Right lobe of liver (tissue), 6 donors: ENCODE results near the gene SCFD2. TPM values are rescaled to one million over a fixed set of nuclear protein-coding genes. Genes with fewer than 3 reads are reported as not detected.
"Not testable (repeated sequence)": the region's sequence is repeated elsewhere in the genome, so short reads cannot be mapped to it uniquely, and the experiment has no call there.

Experiments used
- ATAC-seq, 4 donors: fragments of 200-7000 bp; cut with Tn5 transposase; one replicate each; pipeline ENCODE4 v1.9.1; 2020; ENCODE audit warnings: mild to moderate bottlenecking in 4 of 4, moderate library complexity in 4 of 4
- DNase-seq, 3 donors: peaks; one replicate each; pipeline ENCODE4 v3.0.0-alpha.2; 2020
- H3K27ac ChIP-seq, 3 donors: fragments of 200-600 bp; one replicate each; pipeline ENCODE4 v1.8.0; 2022
- H3K27me3 ChIP-seq, 2 donors: fragments of 200-600 bp; one replicate each; pipeline ENCODE4 v1.8.0; 2022
- H3K36me3 ChIP-seq, 4 donors: fragments of 200-600 bp; sonication (generic) in 1 of 4; one replicate each; pipeline versions ENCODE4 v1.5.1 to v1.8.0; 2017 to 2022; ENCODE audit warnings: control low read depth in 1 of 4
- H3K4me1 ChIP-seq, 4 donors: fragments of 200-600 bp; sonication (generic) in 1 of 4; one replicate each; pipeline versions ENCODE4 v1.5.1 to v1.8.0; 2017 to 2022; ENCODE audit warnings: control low read depth in 1 of 4
- H3K4me3 ChIP-seq, 3 donors: fragments of 200-600 bp; one replicate each; pipeline ENCODE4 v1.8.0; 2022
- H3K9me3 ChIP-seq, 4 donors: fragments of 200-600 bp; sonication (generic) in 1 of 4; one replicate each; pipeline versions ENCODE4 v1.5.1 to v1.8.0; 2017 to 2022; ENCODE audit warnings: control low read depth in 1 of 4
- CTCF ChIP-seq, 4 donors: fragments of 200-600 bp in 3 of 4; fragments of 450-650 bp in 1 of 4; IDR thresholded peaks; one replicate each; pipeline versions ENCODE4 v1.5.1 to v1.8.0; 2016 to 2022; ENCODE audit warnings: antibody characterized with exemption in 4 of 4, mild to moderate bottlenecking in 2 of 4
- POLR2A ChIP-seq: fragments of 450-650 bp; IDR thresholded peaks from one replicate; pipeline ENCODE4 v1.6.1; 2017; ENCODE audit warnings: antibody characterized with exemption, mild to moderate bottlenecking
- WGBS: methylation state at CpG from one replicate; pipeline ENCODE4 v1.1.6; 2018; ENCODE audit warnings: low coverage, low lambda C conversion rate; ENCODE audit not compliant: insufficient coverage; ENCODE audit errors: missing lambda C conversion rate; 5-methylcytosine and 5-hydroxymethylcytosine counted together
- intact Hi-C, 2 donors: fragments of 100-400 bp; cut with DNase I; formaldehyde crosslinking; loops; one replicate each; pipeline versions ENCODE4 v1.11.2 to v1.14.1; 2022
- total RNA-seq, 6 experiments: library from RNA; depleted of rRNA in 2 of 6; stranded (reverse); fragments of >200 nt in 2 of 6; fragmentation: NEBNext Ultra II Directional in 3 of 6; extraction: Animal tissue kit (Norgen Biotek cat#: 25700) in 3 of 6; gene quantifications; one replicate each; pipeline versions ENCODE4 v1.1.0 to v1.2.4, GENCODE V29; 2016 to 2023
- donor health status: DM: no; HTN: yes; CAD: no.
- donor health status: DM: no; HTN: no; CAD: no.
- donor health status: DM: no; HTN: no; CAD: no.
- donor health status: DM: no; HTN: yes; CAD: no.
- donor health status: DM: no; HTN: yes; CAD: no.

The SCFD2 gene
- total RNA-seq, 6 experiments from 2014 or later: 7.6 to 17.1 (median 10.3) TPM

- Histone ChIP-seq H3K9me3 (no peaks in the 10 kb centered on the region), H3K4me1 (peaks cover 0 to 10% (median 0%) of the 10 kb centered on the region in 4 donors), H3K36me3 (no peaks in the 10 kb centered on the region), H3K27ac (peak overlapping the region in 2 of 3 donors; percentile 30 to 56), H3K4me3 (no peak overlapping the region), H3K27me3 (no peaks in the 10 kb centered on the region)
- DNase-seq (no peak), ATAC-seq (peak; percentile 46 to 72 (median 58))
- 49% methylated on average over 7 of the region's 7 CpGs for whole genome bisulfite sequencing
- TF ChIP-seq CTCF (IDR thresholded peaks at IDR 0.05) (no peak), POLR2A (no peak)
- intact Hi-C loops: no loop called here
Observed at GRCh38 chr4:52996261-52997131, 369.4 kb downstream of the SCFD2 start.

- 76% methylated on average over 3 of the region's 5 CpGs for WGBS
Observed at GRCh38 chr4:52995360-52996030, 370.4 kb downstream of the SCFD2 start.

GRCh38 chr4:52994567-52994966 lies 371.3 kb downstream of the SCFD2 start:
- 84% methylated on average over 4 of the region's 4 CpGs for WGBS
- Histone ChIP-seq H3K4me3 (no peak overlapping the region), H3K36me3 (no peaks in the 10 kb centered on the region), H3K4me1 (peaks cover 0 to 10% (median 0%) of the 10 kb centered on the region in 4 donors), H3K27ac (no peak overlapping the region), H3K27me3 (no peaks in the 10 kb centered on the region), H3K9me3 (no peaks in the 10 kb centered on the region)
- intact Hi-C loops: no loop called here
- no peak for ATAC-seq
- no peak for DNase-seq
- TF ChIP-seq POLR2A: no peak
- no peak for TF ChIP-seq CTCF (IDR thresholded peaks at IDR 0.05)

More at GRCh38 chr4:52995360-52996030, 370.4 kb downstream of the SCFD2 start:
- peak overlapping the region in 1 of 3 donors; percentile 56 for H3K27ac ChIP-seq
- no peak overlapping the region for H3K4me3 ChIP-seq
- DNase-seq: no peak
- H3K9me3 ChIP-seq: no peaks in the 10 kb centered on the region
- intact Hi-C loops: no loop called here
- TF ChIP-seq CTCF (IDR thresholded peaks at IDR 0.05): no peak
- no peak for TF ChIP-seq POLR2A
- peak in 1 of 4 donors; percentile 14 for ATAC-seq
- H3K36me3 ChIP-seq: no peaks in the 10 kb centered on the region
- peaks cover 0 to 10% (median 0%) of the 10 kb centered on the region in 4 donors for H3K4me1 ChIP-seq
- H3K27me3 ChIP-seq: no peaks in the 10 kb centered on the region

GRCh38 chr4:52993771-52994170 lies 372.1 kb downstream of the SCFD2 start:
- ATAC-seq (no peak), DNase-seq (no peak)
- no peaks in the 10 kb centered on the region for H3K9me3 ChIP-seq
- no peaks in the 10 kb centered on the region for H3K27me3 ChIP-seq
- H3K36me3 ChIP-seq: no peaks in the 10 kb centered on the region
- no peak overlapping the region for H3K27ac ChIP-seq
- WGBS: 93% methylated on average over 4 of the region's 6 CpGs
- TF ChIP-seq CTCF (IDR thresholded peaks at IDR 0.05) (no peak), POLR2A (no peak)
- intact Hi-C loops: no loop called here
- no peak overlapping the region for H3K4me3 ChIP-seq
- H3K4me1 ChIP-seq: peaks cover 0 to 10% (median 0%) of the 10 kb centered on the region in 4 donors

GRCh38 chr4:52992551-52992950 lies 373.3 kb downstream of the SCFD2 start:
- H3K9me3 ChIP-seq: not testable (repeated sequence)

More at GRCh38 chr4:52992551-52992950, 373.3 kb downstream of the SCFD2 start:
- intact Hi-C loops, H3K27ac ChIP-seq, ATAC-seq, H3K4me1 ChIP-seq, H3K36me3 ChIP-seq, H3K4me3 ChIP-seq, H3K27me3 ChIP-seq, DNase-seq: not testable (repeated sequence)
- WGBS: 98% methylated on average over 10 of the region's 27 CpGs
